ENCODE measurements around the gene TLE1. TPM values are rescaled to one million over a fixed set of nuclear protein-coding genes. Genes with fewer than 3 reads are reported as not detected.

The TLE1 gene
- total and polyA plus RNA-seq, 5 donors from 2014 or later = 0.03 to 5.5 (median 0.43) TPM; not detected in 1

GRCh38 chr9:81536242-81537025, 152.9 kb downstream of the TLE1 start:
- Mint-ChIP-seq H3K36me3 (no peaks in the 10 kb centered on the region), H3K4me3 (no peak overlapping the region), H3K4me1 (no peaks in the 10 kb centered on the region), H3K27me3 (no peaks in the 10 kb centered on the region), H3K27ac (no peak overlapping the region), H3K9me3 (peaks cover 0 to 3% (median 0%) of the 10 kb centered on the region in 7 donors)
- Histone ChIP-seq H3K27ac (ENCODE audit: insufficient read depth, low read length, poor library complexity, severe bottlenecking) (no peak overlapping the region), H3K4me3 (ENCODE audit: low read depth, low read length) (no peak overlapping the region), H3K9me3 (ENCODE audit: control insufficient read depth in 2 of 2, low read length in 2 of 2) (peaks cover 0 to 3% of the 10 kb centered on the region in 2 experiments), H3K4me1 (ENCODE audit: control insufficient read depth, insufficient read depth, low read length, poor library complexity, severe bottlenecking) (no peaks in the 10 kb centered on the region), H3K36me3 (ENCODE audit: control insufficient read depth, insufficient read depth, low read length) (no peaks in the 10 kb centered on the region), H3K27me3 (ENCODE audit: control insufficient read depth, insufficient read depth, low read length) (no peaks in the 10 kb centered on the region)
- DNase-seq = no peak
- no peak for ATAC-seq (ENCODE audit: low read depth in 2 of 2)

- no peak for ATAC-seq (ENCODE audit: low read depth in 2 of 2)
- H3K4me1 ChIP-seq (ENCODE audit: control insufficient read depth, insufficient read depth, low read length, poor library complexity, severe bottlenecking) = no peaks in the 10 kb centered on the region
- H3K36me3 Mint-ChIP-seq = no peaks in the 10 kb centered on the region
- H3K27me3 ChIP-seq (ENCODE audit: control insufficient read depth, insufficient read depth, low read length) = no peaks in the 10 kb centered on the region
- H3K4me1 Mint-ChIP-seq = no peaks in the 10 kb centered on the region
- no peak overlapping the region for H3K4me3 ChIP-seq (ENCODE audit: low read depth, low read length)
- DNase-seq = no peak
- no peak overlapping the region for H3K27ac Mint-ChIP-seq
- H3K36me3 ChIP-seq (ENCODE audit: control insufficient read depth, insufficient read depth, low read length) = no peaks in the 10 kb centered on the region
- H3K27ac ChIP-seq (ENCODE audit: insufficient read depth, low read length, poor library complexity, severe bottlenecking) = no peak overlapping the region
- no peaks in the 10 kb centered on the region for H3K27me3 Mint-ChIP-seq
- H3K9me3 ChIP-seq (ENCODE audit: control insufficient read depth in 2 of 2, low read length in 2 of 2) = peaks cover 0 to 3% of the 10 kb centered on the region in 2 experiments
- H3K4me3 Mint-ChIP-seq = no peak overlapping the region
- peaks cover 0 to 6% (median 2%) of the 10 kb centered on the region in 7 donors for H3K9me3 Mint-ChIP-seq
Observed at GRCh38 chr9:81535542-81536241, 153.7 kb downstream of the TLE1 start.

GRCh38 chr9:81534138-81534875, 155.0 kb downstream of the TLE1 start:
- no peaks in the 10 kb centered on the region for H3K36me3 ChIP-seq (ENCODE audit: control insufficient read depth, insufficient read depth, low read length)
- Mint-ChIP-seq H3K27ac (no peak overlapping the region), H3K27me3 (no peaks in the 10 kb centered on the region), H3K4me1 (no peaks in the 10 kb centered on the region), H3K36me3 (no peaks in the 10 kb centered on the region), H3K4me3 (no peak overlapping the region), H3K9me3 (peaks cover 0 to 9% (median 2%) of the 10 kb centered on the region in 7 donors)
- H3K9me3 ChIP-seq (ENCODE audit: control insufficient read depth in 2 of 2, low read length in 2 of 2) = peaks cover 0 to 3% of the 10 kb centered on the region in 2 experiments
- H3K27ac ChIP-seq (ENCODE audit: insufficient read depth, low read length, poor library complexity, severe bottlenecking) = no peak overlapping the region
- no peak overlapping the region for H3K4me3 ChIP-seq (ENCODE audit: low read depth, low read length)
- H3K27me3 ChIP-seq (ENCODE audit: control insufficient read depth, insufficient read depth, low read length) = no peaks in the 10 kb centered on the region
- no peak for ATAC-seq (ENCODE audit: low read depth in 2 of 2)
- no peak for DNase-seq
- no peaks in the 10 kb centered on the region for H3K4me1 ChIP-seq (ENCODE audit: control insufficient read depth, insufficient read depth, low read length, poor library complexity, severe bottlenecking)

Other genes with a start within 250 kb of the TLE1 start
- gene SPATA31D4, start 238.9 kb upstream of the TLE1 start, total RNA-seq = not detected
- not detected for gene SPATA31D4, start 238.9 kb upstream of the TLE1 start, polyA plus RNA-seq